Upper lobe of left lung (tissue), 4 donors: ENCODE measurements around the gene FHIP1B.

ENCODE experiments used
- CTCF ChIP-seq, 6 experiments: fragments of 450-650 bp in 4 of 6; fragments of 200-600 bp in 2 of 6; sonication (generic) in 2 of 6; IDR thresholded peaks; one replicate each; pipeline ENCODE4 v1.5.1; 2016 to 2019; ENCODE audit warnings: antibody characterized with exemption in 6 of 6
- EP300 ChIP-seq, 4 donors: sonication (generic); formaldehyde crosslinking; IDR thresholded peaks; one replicate each; pipeline ENCODE4 v1.5.1; 2017; ENCODE audit warnings: antibody characterized with exemption in 4 of 4, control low read depth in 2 of 4
- POLR2A ChIP-seq, 4 donors: fragments of 450-650 bp; IDR thresholded peaks; one replicate each; pipeline ENCODE4 v1.5.1; 2016 to 2017; ENCODE audit warnings: antibody characterized with exemption in 4 of 4, mild to moderate bottlenecking in 2 of 4

- no peak for TF ChIP-seq POLR2A (IDR thresholded peaks at IDR 0.05)
- no peak for TF ChIP-seq EP300 (IDR thresholded peaks at IDR 0.05)
- no peak for TF ChIP-seq CTCF (IDR thresholded peaks at IDR 0.05)
Measured at GRCh38 chr11:6251990-6252473, 17.6 kb upstream of the FHIP1B start.
